Measurements from ENCODE around the gene IMPDH1. TPM values are rescaled to one million over a fixed set of nuclear protein-coding genes. Genes with fewer than 3 reads are reported as not detected.
A peak's percentile ranks its signal among the peaks of the same experiment; 100 is the strongest.

The IMPDH1 gene
- total and polyA plus RNA-seq, 2 donors (not counting 1 experiment from before 2014, with no cell fraction given): 54.9 to 90.6 TPM

- H3K9ac ChIP-seq (ENCODE audit: low read length): no peak overlapping the region
- H2AFZ ChIP-seq (ENCODE audit: insufficient read depth, low read depth, low read length, poor library complexity, severe bottlenecking): no peak overlapping the region
- DNase-seq (peak; percentile 29), ATAC-seq (ENCODE audit: low read depth) (no peak)
- peaks cover 47% of the 10 kb centered on the region for H3K4me1 Mint-ChIP-seq
- WGBS (ENCODE audit: insufficient coverage): 58% methylated on average over 3 of the region's 11 CpGs
- H3K27me3 Mint-ChIP-seq: peaks cover 4% of the 10 kb centered on the region
- H3K9me3 Mint-ChIP-seq (ENCODE audit: insufficient read depth): no peaks in the 10 kb centered on the region
- H3K27ac ChIP-seq (ENCODE audit: low read length in 2 of 2): no peak overlapping the region
- intact Hi-C loops (cut with micrococcal nuclease): loop anchor here (2.0 to 5.0 kb wide), 3 partner anchors 66 to 331 kb away; partner anchors contain the start of genes CALU and RBM28
- peaks cover 21 to 59% of the 10 kb centered on the region in 2 donors for H3K4me1 ChIP-seq (ENCODE audit: control insufficient read depth in 2 of 2, insufficient read depth in 2 of 2, low read length in 2 of 2)
- H3K9me3 ChIP-seq (ENCODE audit: control extremely low read depth in 1 of 3, control insufficient read depth in 2 of 3, insufficient read depth in 1 of 3, low read length in 2 of 3): no peaks in the 10 kb centered on the region
- H3K36me3 ChIP-seq (replicated peaks in 1 of 2; ENCODE audit: control extremely low read depth in 1 of 2, control insufficient read depth in 1 of 2, extremely low read depth in 1 of 2, insufficient read depth in 2 of 2, low read length in 1 of 2): no peaks in the 10 kb centered on the region
- peaks cover 14% of the 10 kb centered on the region for H4K20me1 ChIP-seq (ENCODE audit: control insufficient read depth, insufficient read depth, low read length, poor library complexity, severe bottlenecking)
- POLR2A ChIA-PET: no interaction called here
- TF ChIP-seq EZH2 (IDR thresholded peaks at IDR 0.05; ENCODE audit: borderline replicate concordance, insufficient read depth, low read depth, low read length, poor library complexity, severe bottlenecking): no peak
- TF ChIP-seq CTCF (IDR thresholded peaks at IDR 0.05): no peak
- H3K4me2 ChIP-seq (replicated peaks; ENCODE audit: low read depth, low read length, poor library complexity, severe bottlenecking): peak overlapping the region; percentile 86
- H3K27me3 ChIP-seq (replicated peaks in 1 of 4; ENCODE audit: control extremely low read depth in 1 of 4, control insufficient read depth in 3 of 4, insufficient read depth in 4 of 4, low read length in 3 of 4): no peaks in the 10 kb centered on the region
- CTCF ChIA-PET: interaction anchor here (0.5 to 23.4 kb wide), 9 partner anchors 9 to 52 kb away, joined by 3 to 331 read pairs (median 4); no protein-coding TSS in a partner anchor
- H3K4me3 ChIP-seq (ENCODE audit: control extremely low read depth in 1 of 5, extremely low read depth in 1 of 5, insufficient read depth in 1 of 5, low read depth in 2 of 5, low read length in 4 of 5): peak overlapping the region in 1 of 5 experiments; percentile 73
- peak overlapping the region; percentile 84 for H3K27ac Mint-ChIP-seq
- no peaks in the 10 kb centered on the region for H3K79me2 ChIP-seq (ENCODE audit: control insufficient read depth, insufficient read depth, low read length)
- H3K4me3 Mint-ChIP-seq: peak overlapping the region; percentile 95
Observed at GRCh38 chr7:128407751-128408708, 1.8 kb downstream of the IMPDH1 start.

- no peak for ATAC-seq (ENCODE audit: low read depth)
- no peak overlapping the region for H2AFZ ChIP-seq (ENCODE audit: insufficient read depth, low read depth, low read length, poor library complexity, severe bottlenecking)
- H3K4me1 Mint-ChIP-seq: peaks cover 47% of the 10 kb centered on the region
- H3K27ac ChIP-seq (ENCODE audit: low read length in 2 of 2): peak overlapping the region in 1 of 2 donors; percentile 13
- peaks cover 3% of the 10 kb centered on the region for H3K27me3 Mint-ChIP-seq
- H3K4me1 ChIP-seq (ENCODE audit: control insufficient read depth in 2 of 2, insufficient read depth in 2 of 2, low read length in 2 of 2): peaks cover 21 to 59% of the 10 kb centered on the region in 2 donors
- H3K4me2 ChIP-seq (replicated peaks; ENCODE audit: low read depth, low read length, poor library complexity, severe bottlenecking): no peak overlapping the region
- H3K27ac Mint-ChIP-seq: peak overlapping the region; percentile 66
- 48% methylated on average over 7 of the region's 7 CpGs for WGBS (ENCODE audit: insufficient coverage)
- no peaks in the 10 kb centered on the region for H3K27me3 ChIP-seq (replicated peaks in 1 of 4; ENCODE audit: control extremely low read depth in 1 of 4, control insufficient read depth in 3 of 4, insufficient read depth in 4 of 4, low read length in 3 of 4)
- intact Hi-C loops (cut with micrococcal nuclease): loop anchor here (5.0 kb wide), 2 partner anchors 65 to 125 kb away; partner anchors contain the start of gene RBM28
- H3K9ac ChIP-seq (ENCODE audit: low read length): no peak overlapping the region
- TF ChIP-seq CTCF (IDR thresholded peaks at IDR 0.05) (no peak), EZH2 (IDR thresholded peaks at IDR 0.05; ENCODE audit: borderline replicate concordance, insufficient read depth, low read depth, low read length, poor library complexity, severe bottlenecking) (no peak)
- peak overlapping the region; percentile 83 for H3K4me3 Mint-ChIP-seq
- DNase-seq: no peak
- H3K9me3 Mint-ChIP-seq (ENCODE audit: insufficient read depth): no peaks in the 10 kb centered on the region
- H4K20me1 ChIP-seq (ENCODE audit: control insufficient read depth, insufficient read depth, low read length, poor library complexity, severe bottlenecking): peaks cover 14% of the 10 kb centered on the region
- ChIA-PET CTCF (interaction anchor here (1.1 to 23.4 kb wide), 5 partner anchors 9 to 53 kb away, joined by 3 to 331 read pairs (median 12); no protein-coding TSS in a partner anchor), POLR2A (no interaction called here)
- peaks cover 0 to 5% of the 10 kb centered on the region in 2 experiments for H3K36me3 ChIP-seq (replicated peaks in 1 of 2; ENCODE audit: control extremely low read depth in 1 of 2, control insufficient read depth in 1 of 2, extremely low read depth in 1 of 2, insufficient read depth in 2 of 2, low read length in 1 of 2)
- no peaks in the 10 kb centered on the region for H3K9me3 ChIP-seq (ENCODE audit: control extremely low read depth in 1 of 3, control insufficient read depth in 2 of 3, insufficient read depth in 1 of 3, low read length in 2 of 3)
- no peaks in the 10 kb centered on the region for H3K79me2 ChIP-seq (ENCODE audit: control insufficient read depth, insufficient read depth, low read length)
- no peak overlapping the region for H3K4me3 ChIP-seq (ENCODE audit: control extremely low read depth in 1 of 5, extremely low read depth in 1 of 5, insufficient read depth in 1 of 5, low read depth in 2 of 5, low read length in 4 of 5)
Observed at GRCh38 chr7:128407233-128407589, 2.6 kb downstream of the IMPDH1 start.

All from B cell (primary cell).